Esophagus squamous epithelium (tissue), 5 donors: Measurements from ENCODE around the gene RRP15. TPM values are rescaled to one million over a fixed set of nuclear protein-coding genes. Genes with fewer than 3 reads are reported as not detected.

ENCODE experiments used
- DNase-seq: peaks from one replicate; lab custom pipeline; 2025; lab: John Stamatoyannopoulos, UW
- H3K27ac ChIP-seq, 4 donors: fragments of 200-600 bp; sonication (generic); one replicate each; pipeline ENCODE4 v1.5.1; 2016 to 2019; ENCODE audit warnings: mild to moderate bottlenecking in 1 of 4
- H3K27me3 ChIP-seq, 4 donors: fragments of 200-600 bp; sonication (generic); 1 replicate in 3 of 4; 2 replicates in 1 of 4; pipeline versions ENCODE4 v1.5.1 to v1.6.0; 2017 to 2021; ENCODE audit warnings: antibody characterized with exemption in 1 of 4
- H3K36me3 ChIP-seq, 3 donors: fragments of 200-600 bp; sonication (generic); one replicate each; pipeline ENCODE4 v1.5.1; 2016 to 2019
- H3K4me1 ChIP-seq, 3 donors: fragments of 200-600 bp; sonication (generic); one replicate each; pipeline ENCODE4 v1.5.1; 2017 to 2019
- H3K4me3 ChIP-seq, 4 donors: fragments of 200-600 bp; sonication (generic); 1 replicate in 3 of 4; 2 replicates in 1 of 4; pipeline ENCODE4 v1.5.1; 2016 to 2019; ENCODE audit warnings: mild to moderate bottlenecking in 2 of 4, moderate library complexity in 1 of 4
- H3K9me3 ChIP-seq, 3 donors: fragments of 200-600 bp; sonication (generic); one replicate each; pipeline ENCODE4 v1.5.1; 2016 to 2019
- POLR2A ChIP-seq, 4 donors: fragments of 450-650 bp; IDR thresholded peaks; one replicate each; pipeline ENCODE4 v1.6.1; 2017; ENCODE audit warnings: antibody characterized with exemption in 4 of 4, mild to moderate bottlenecking in 4 of 4, moderate library complexity in 3 of 4
- WGBS, 2 donors: methylation state at CpG; one replicate each; pipeline ENCODE4 v1.1.5; 2018; 5-methylcytosine and 5-hydroxymethylcytosine counted together
- intact Hi-C: fragments of 100-400 bp; cut with DNase I; formaldehyde crosslinking; loops from one replicate; pipeline ENCODE4 v1.15.0; 2022
- small RNA-seq, 4 donors: library from RNA; depleted of rRNA; stranded (forward); fragments of <200 nt; gene quantifications; one replicate each; pipeline ENCODE3, GENCODE V24; 2016
- total RNA-seq, 4 donors: library from RNA; depleted of rRNA; stranded (reverse); fragments of >200 nt; gene quantifications; one replicate each; pipeline ENCODE4 v1.1.0, GENCODE V29; 2016
- TF ChIP-seq, protein P1 (sequence below), 6 experiments: fragments of 450-650 bp in 4 of 6; fragments of 200-600 bp in 2 of 6; sonication (generic) in 2 of 6; IDR thresholded peaks; one replicate each; pipeline ENCODE4 v1.5.1; 2016 to 2019; ENCODE audit warnings: antibody characterized with exemption in 6 of 6, mild to moderate bottlenecking in 4 of 6, moderate library complexity in 4 of 6
- donor health status: DM: yes; HTN: yes; CAD: no.

RRP15 gene
- total RNA-seq, 4 donors from 2014 or later = 4.6 to 9.3 (median 8.4) TPM

DNA sequence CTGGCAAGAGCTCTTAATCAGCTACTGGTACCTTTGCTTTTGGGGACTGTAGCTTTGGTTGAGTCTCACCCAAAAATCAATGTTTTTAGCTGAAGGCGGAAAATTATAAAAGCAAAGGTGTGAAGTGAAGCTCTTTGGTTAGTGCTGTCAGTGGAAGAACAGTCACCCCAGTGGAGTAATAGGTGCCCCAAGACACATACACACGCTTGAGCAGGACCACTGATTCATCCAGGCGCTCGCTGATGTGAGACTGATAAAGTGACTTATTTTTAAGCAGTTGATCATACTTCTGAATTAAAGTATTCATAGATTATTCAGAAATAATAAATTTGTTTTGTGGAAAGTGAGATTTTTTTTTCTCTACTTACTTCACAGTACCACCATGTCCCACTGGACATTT is 97.2 kb downstream of the RRP15 start:
- intact Hi-C loops = no loop called here
- Histone ChIP-seq H3K4me1 (peaks cover 0 to 16% (median 9%) of the 10 kb centered on the region in 3 donors), H3K27ac (no peak overlapping the region), H3K27me3 (no peaks in the 10 kb centered on the region), H3K9me3 (no peaks in the 10 kb centered on the region), H3K4me3 (no peak overlapping the region), H3K36me3 (no peaks in the 10 kb centered on the region)
- DNase-seq = no peak
- WGBS, 2 donors = 87 to 95% methylated on average over 4 of the region's 4 CpGs
- TF ChIP-seq, protein P1, sequence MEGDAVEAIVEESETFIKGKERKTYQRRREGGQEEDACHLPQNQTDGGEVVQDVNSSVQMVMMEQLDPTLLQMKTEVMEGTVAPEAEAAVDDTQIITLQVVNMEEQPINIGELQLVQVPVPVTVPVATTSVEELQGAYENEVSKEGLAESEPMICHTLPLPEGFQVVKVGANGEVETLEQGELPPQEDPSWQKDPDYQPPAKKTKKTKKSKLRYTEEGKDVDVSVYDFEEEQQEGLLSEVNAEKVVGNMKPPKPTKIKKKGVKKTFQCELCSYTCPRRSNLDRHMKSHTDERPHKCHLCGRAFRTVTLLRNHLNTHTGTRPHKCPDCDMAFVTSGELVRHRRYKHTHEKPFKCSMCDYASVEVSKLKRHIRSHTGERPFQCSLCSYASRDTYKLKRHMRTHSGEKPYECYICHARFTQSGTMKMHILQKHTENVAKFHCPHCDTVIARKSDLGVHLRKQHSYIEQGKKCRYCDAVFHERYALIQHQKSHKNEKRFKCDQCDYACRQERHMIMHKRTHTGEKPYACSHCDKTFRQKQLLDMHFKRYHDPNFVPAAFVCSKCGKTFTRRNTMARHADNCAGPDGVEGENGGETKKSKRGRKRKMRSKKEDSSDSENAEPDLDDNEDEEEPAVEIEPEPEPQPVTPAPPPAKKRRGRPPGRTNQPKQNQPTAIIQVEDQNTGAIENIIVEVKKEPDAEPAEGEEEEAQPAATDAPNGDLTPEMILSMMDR (IDR thresholded peaks at IDR 0.05) = no peak
- no peak for TF ChIP-seq POLR2A (IDR thresholded peaks at IDR 0.05)

DNA sequence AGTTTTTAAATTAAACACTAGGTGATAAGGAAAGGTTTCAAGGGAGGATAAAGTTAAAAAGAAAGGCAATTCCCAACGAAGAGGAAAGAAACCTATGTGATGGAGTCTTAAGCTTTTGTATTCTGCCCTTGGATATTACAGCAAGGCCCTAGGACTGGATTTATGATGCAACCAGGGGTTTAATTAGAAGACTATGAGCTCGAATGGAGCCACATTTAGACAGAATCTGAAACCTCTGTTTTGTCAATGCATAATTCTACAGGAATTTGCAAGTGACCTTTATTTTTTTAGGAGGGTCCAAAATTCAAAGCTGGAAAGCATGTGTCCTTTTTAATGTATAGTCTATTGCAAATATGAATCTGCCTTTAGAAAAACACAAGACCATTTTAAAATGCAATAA is 98.0 kb downstream of the RRP15 start:
- no peaks in the 10 kb centered on the region for H3K27me3 ChIP-seq
- WGBS, 2 donors = 47 to 61% methylated on average over 2 of the region's 2 CpGs
- DNase-seq = no peak
- H3K4me3 ChIP-seq = no peak overlapping the region
- TF ChIP-seq POLR2A (IDR thresholded peaks at IDR 0.05) = no peak
- TF ChIP-seq, protein P1 (IDR thresholded peaks at IDR 0.05) = no peak
- no peak overlapping the region for H3K27ac ChIP-seq
- no peaks in the 10 kb centered on the region for H3K36me3 ChIP-seq
- peaks cover 0 to 11% (median 5%) of the 10 kb centered on the region in 3 donors for H3K4me1 ChIP-seq
- intact Hi-C loops = no loop called here
- H3K9me3 ChIP-seq = no peaks in the 10 kb centered on the region

DNA sequence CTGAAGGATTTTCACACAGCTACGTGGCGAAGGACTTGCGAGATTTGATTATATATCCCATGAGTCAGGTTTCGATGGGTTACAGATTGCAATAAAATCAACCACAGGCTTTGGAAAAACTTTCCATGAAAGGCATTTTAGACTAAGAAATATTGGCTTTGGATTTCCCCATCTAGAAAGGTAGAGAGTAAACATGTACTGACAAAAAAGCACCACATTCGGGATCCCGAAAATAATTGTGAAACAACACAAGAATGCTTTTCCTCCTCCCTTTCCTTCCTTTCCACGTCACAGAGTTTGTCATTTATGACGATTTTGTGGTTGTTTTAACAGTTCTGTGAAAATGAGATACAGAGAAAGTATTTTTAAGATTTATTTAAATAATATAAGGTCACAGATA is 98.6 kb downstream of the RRP15 start:
- DNase-seq = no peak
- H3K9me3 ChIP-seq = no peaks in the 10 kb centered on the region
- no peaks in the 10 kb centered on the region for H3K27me3 ChIP-seq
- H3K36me3 ChIP-seq = no peaks in the 10 kb centered on the region
- no peak for TF ChIP-seq POLR2A (IDR thresholded peaks at IDR 0.05)
- TF ChIP-seq, protein P1 (IDR thresholded peaks at IDR 0.05) = no peak
- WGBS, 2 donors = 62 to 63% methylated on average over 8 of the region's 8 CpGs
- H3K4me1 ChIP-seq = peaks cover 0 to 11% (median 5%) of the 10 kb centered on the region in 3 donors
- intact Hi-C loops = no loop called here
- no peak overlapping the region for H3K4me3 ChIP-seq
- H3K27ac ChIP-seq = no peak overlapping the region

DNA sequence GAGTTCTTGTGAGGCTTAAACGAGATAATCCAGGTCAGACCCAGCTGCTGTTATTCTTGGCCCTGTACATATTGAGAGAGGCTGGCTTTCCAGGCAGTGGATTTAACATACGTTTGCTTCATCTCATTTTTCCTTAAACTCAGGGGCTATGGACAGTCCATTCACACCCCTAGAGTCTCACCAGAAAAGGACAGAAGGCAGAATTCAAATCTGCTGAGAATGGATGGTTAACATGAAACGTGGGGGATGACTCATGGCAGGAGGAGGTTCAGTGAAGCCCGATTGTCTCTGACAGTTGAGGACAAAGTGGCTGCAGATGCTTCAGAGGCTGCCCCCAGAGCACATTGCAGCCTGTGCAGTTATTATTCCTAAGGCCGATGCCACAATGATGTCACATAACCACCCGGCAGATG is 99.5 kb downstream of the RRP15 start:
- H3K9me3 ChIP-seq = no peaks in the 10 kb centered on the region
- TF ChIP-seq, protein P1 (IDR thresholded peaks at IDR 0.05) = no peak
- TF ChIP-seq POLR2A (IDR thresholded peaks at IDR 0.05) = no peak
- H3K36me3 ChIP-seq = no peaks in the 10 kb centered on the region
- intact Hi-C loops = no loop called here
- H3K27me3 ChIP-seq = no peaks in the 10 kb centered on the region
- 39 to 75% methylated on average over 3 to 6 of the region's 6 CpGs for WGBS, 2 donors
- H3K4me1 ChIP-seq = peaks cover 0 to 11% (median 5%) of the 10 kb centered on the region in 3 donors
- H3K4me3 ChIP-seq = no peak overlapping the region
- DNase-seq = no peak
- no peak overlapping the region for H3K27ac ChIP-seq

Small RNA genes lying within 50 kb of the gene (small RNA-seq; reads per million reads assigned to genes)
- gene AC096638.1 = 0 reads per million in 4 donors

Other genes with a start within 250 kb of the RRP15 start
- 1 to 10 TPM in 1 of 4 donors, under 1 TPM in 3; 0.40 to 1.9 (median 0.57) TPM for gene TGFB2, start 60.0 kb downstream of the RRP15 start, total RNA-seq